ENCODE data around the gene WDR12. TPM values are rescaled to one million over a fixed set of nuclear protein-coding genes. Genes with fewer than 3 reads are reported as not detected.

The WDR12 gene
- total RNA-seq, 4 donors from 2014 or later, result 8.2 to 17.6 (median 12.8) TPM

- no peak for DNase-seq (ENCODE audit: extremely low spot score)
- Histone ChIP-seq H3K4me3 (no peak overlapping the region), H3K27ac (replicated peaks in 1 of 4) (no peak overlapping the region), H3K9me3 (no peaks in the 10 kb centered on the region), H3K27me3 (no peaks in the 10 kb centered on the region), H3K4me1 (no peaks in the 10 kb centered on the region), H3K36me3 (peaks cover 0 to 6% (median 0%) of the 10 kb centered on the region in 4 donors)
- WGBS, result 69% methylated on average over 8 of the region's 8 CpGs
- intact Hi-C loops (cut with DNase I), result no loop called here
- no peak for TF ChIP-seq EP300 (IDR thresholded peaks at IDR 0.05)
- no peak for TF ChIP-seq CTCF (IDR thresholded peaks at IDR 0.05)
- no peak for TF ChIP-seq POLR2AphosphoS5 (IDR thresholded peaks at IDR 0.05)
- TF ChIP-seq POLR2A (IDR thresholded peaks at IDR 0.05; ENCODE audit: low read depth), result no peak
These were observed 62.7 kb downstream of the WDR12 start for GRCh38 chr2:202848813-202849212.

GRCh38 chr2:202847693-202848524 is 63.6 kb downstream of the WDR12 start:
- Histone ChIP-seq H3K4me1 (no peaks in the 10 kb centered on the region), H3K27me3 (no peaks in the 10 kb centered on the region), H3K36me3 (peaks cover 0 to 6% (median 0%) of the 10 kb centered on the region in 4 donors), H3K4me3 (no peak overlapping the region), H3K9me3 (peaks cover 0 to 2% (median 0%) of the 10 kb centered on the region in 4 donors), H3K27ac (replicated peaks in 1 of 4) (no peak overlapping the region)
- TF ChIP-seq POLR2A (IDR thresholded peaks at IDR 0.05; ENCODE audit: low read depth) (no peak), CTCF (IDR thresholded peaks at IDR 0.05) (no peak), POLR2AphosphoS5 (IDR thresholded peaks at IDR 0.05) (no peak), EP300 (IDR thresholded peaks at IDR 0.05) (no peak)
- DNase-seq (ENCODE audit: extremely low spot score), result no peak
- WGBS, result 85% methylated on average over 9 of the region's 9 CpGs
- intact Hi-C loops (cut with DNase I), result no loop called here

- intact Hi-C loops (cut with DNase I), result no loop called here
- TF ChIP-seq CTCF (IDR thresholded peaks at IDR 0.05) (no peak), POLR2A (IDR thresholded peaks at IDR 0.05; ENCODE audit: low read depth) (no peak), POLR2AphosphoS5 (IDR thresholded peaks at IDR 0.05) (no peak), EP300 (IDR thresholded peaks at IDR 0.05) (no peak)
- Histone ChIP-seq H3K4me3 (no peak overlapping the region), H3K27me3 (no peaks in the 10 kb centered on the region), H3K4me1 (no peaks in the 10 kb centered on the region), H3K36me3 (peaks cover 0 to 5% (median 0%) of the 10 kb centered on the region in 4 donors), H3K27ac (replicated peaks in 1 of 4) (no peak overlapping the region), H3K9me3 (peaks cover 0 to 2% (median 0%) of the 10 kb centered on the region in 4 donors)
- no peak for DNase-seq (ENCODE audit: extremely low spot score)
- WGBS, result 74% methylated on average over 2 of the region's 2 CpGs
These were observed 66.8 kb downstream of the WDR12 start for GRCh38 chr2:202844656-202845055.

- intact Hi-C loops (cut with DNase I), result no loop called here
- DNase-seq (ENCODE audit: extremely low spot score), result no peak
These were observed 68.8 kb downstream of the WDR12 start for GRCh38 chr2:202842690-202843089.

More at GRCh38 chr2:202842690-202843089, 68.8 kb downstream of the WDR12 start:
- TF ChIP-seq POLR2A (IDR thresholded peaks at IDR 0.05; ENCODE audit: low read depth) (no peak), EP300 (IDR thresholded peaks at IDR 0.05) (no peak), POLR2AphosphoS5 (IDR thresholded peaks at IDR 0.05) (no peak), CTCF (IDR thresholded peaks at IDR 0.05) (no peak)
- H3K27me3 ChIP-seq, result no peaks in the 10 kb centered on the region
- H3K36me3 ChIP-seq, result no peaks in the 10 kb centered on the region
- H3K9me3 ChIP-seq, result peaks cover 0 to 2% (median 0%) of the 10 kb centered on the region in 4 donors
- no peak overlapping the region for H3K27ac ChIP-seq (replicated peaks in 1 of 4)
- no peaks in the 10 kb centered on the region for H3K4me1 ChIP-seq
- H3K4me3 ChIP-seq, result no peak overlapping the region
